Measurements from ENCODE around the gene SUSD1. TPM values are rescaled to one million over a fixed set of nuclear protein-coding genes. Genes with fewer than 3 reads are reported as not detected.

Gene SUSD1
- total and polyA plus RNA-seq, 9 of the 15 experiments (the other 6 are each of a cell fraction or from before 2014, with no cell fraction given) = 10.9 to 44.4 (median 36.1) TPM

GRCh38 chr9:112180387-112180881, 5.3 kb upstream of the SUSD1 start (continued):
- TF ChIP-seq JUN (IDR thresholded peaks at IDR 0.05; ENCODE audit: borderline replicate concordance, low read depth, low read length) (peak; percentile 66; the same call in 1 of the 2 replicates), JUN (CRISPR knock-in tag; IDR thresholded peaks at IDR 0.05; ENCODE audit: borderline replicate concordance) (no peak), RFX5 (IDR thresholded peaks at IDR 0.05; ENCODE audit: low read depth, low read length) (no peak), DIDO1 (tag; IDR thresholded peaks at IDR 0.05; ENCODE audit: low read depth) (peak; percentile 22; the same call in 1 of the 2 replicates), ZBTB40 (IDR thresholded peaks at IDR 0.05) (no peak), ZBTB40 (CRISPR knock-in tag; IDR thresholded peaks at IDR 0.05) (no peak), NELFE (IDR thresholded peaks at IDR 0.05; ENCODE audit: insufficient read depth, insufficient read length) (no peak), DNMT1 (IDR thresholded peaks at IDR 0.05) (no peak), HMG20B (CRISPR knock-in tag; IDR thresholded peaks at IDR 0.05) (no peak), NCOA4 (IDR thresholded peaks at IDR 0.05; ENCODE audit: partially characterized antibody) (no peak), THRA (IDR thresholded peaks at IDR 0.05) (no peak), GATAD2A (IDR thresholded peaks at IDR 0.05) (no peak), BRF1 (IDR thresholded peaks at IDR 0.05; ENCODE audit: borderline replicate concordance, extremely low read depth, insufficient read length) (no peak), ZNF133 (CRISPR knock-in tag; IDR thresholded peaks at IDR 0.05) (no peak), TAF7 (tag; IDR thresholded peaks at IDR 0.05) (no peak), ATF6 (CRISPR knock-in tag; IDR thresholded peaks at IDR 0.05) (no peak), MTF1 (CRISPR knock-in tag; IDR thresholded peaks at IDR 0.05; ENCODE audit: borderline replicate concordance) (no peak)

All from K562 (cell line).